B cell (primary cell): Measurements from ENCODE around the gene GDPD2. TPM values are rescaled to one million over a fixed set of nuclear protein-coding genes. Genes with fewer than 3 reads are reported as not detected.

Experiments
- ATAC-seq: fragments of 200-7000 bp; cut with Tn5 transposase; one replicate; pipeline ENCODE4 v1.10.0; 2021; ENCODE audit warnings: low read depth, mild to moderate bottlenecking, moderate number of reproducible peaks, moderate library complexity
- CTCF ChIA-PET: fragments of 350-600 bp; sonication (Branson Sonifier 250); formaldehyde crosslinking; loops from one replicate; lab custom pipeline; 2021; ENCODE audit warnings: antibody characterized with exemption, inconsistent platforms; lab: Charles Lee
- POLR2A ChIA-PET: fragments of 350-600 bp; sonication (Branson Sonifier 250); formaldehyde crosslinking; loops from one replicate; lab custom pipeline; 2021; ENCODE audit warnings: antibody characterized with exemption; lab: Charles Lee
- DNase-seq: peaks from one replicate; pipeline ENCODE4 v3.0.0; 2013
- H2AFZ ChIP-seq: 2 replicates; pipeline ENCODE4 v1.6.1; 2012; ENCODE audit warnings: mild to moderate bottlenecking, low read depth, low read length; ENCODE audit not compliant: insufficient read depth, poor library complexity, severe bottlenecking
- H3K27ac ChIP-seq, 2 donors: 1 replicate in 1 of 2; 2 replicates in 1 of 2; pipeline ENCODE4 v1.5.1; 2012 to 2013; ENCODE audit warnings: low read length in 2 of 2, mild to moderate bottlenecking in 2 of 2, moderate library complexity in 1 of 2
- H3K27me3 ChIP-seq, 4 experiments: fragments of 200-600 bp in 1 of 4; sonication (generic) in 1 of 4; replicated peaks in 1 of 4; 1 replicate in 2 of 4; 2 replicates in 2 of 4; pipeline versions ENCODE4 v1.6.1 to v1.7.0; 2013 to 2016; ENCODE audit warnings: low read length in 3 of 4, mild to moderate bottlenecking in 2 of 4, mixed read lengths in 1 of 4, moderate library complexity in 1 of 4; ENCODE audit not compliant: insufficient read depth in 4 of 4, control insufficient read depth in 3 of 4; ENCODE audit errors: control extremely low read depth in 1 of 4
- H3K36me3 ChIP-seq, 2 experiments: replicated peaks in 1 of 2; 1 replicate in 1 of 2; 2 replicates in 1 of 2; pipeline versions ENCODE4 v1.6.1 to v1.7.1; 2013; ENCODE audit warnings: low read length in 1 of 2; ENCODE audit not compliant: insufficient read depth in 2 of 2, control insufficient read depth in 1 of 2; ENCODE audit errors: control extremely low read depth in 1 of 2, extremely low read depth in 1 of 2
- H3K4me1 ChIP-seq, 2 donors: fragments of 200-600 bp in 1 of 2; sonication (generic) in 1 of 2; 1 replicate in 1 of 2; 2 replicates in 1 of 2; pipeline versions ENCODE4 v1.5.1 to v1.6.1; 2013 to 2017; ENCODE audit warnings: low read length in 2 of 2; ENCODE audit not compliant: control insufficient read depth in 2 of 2, insufficient read depth in 2 of 2
- H3K4me2 ChIP-seq: replicated peaks from 2 replicates; pipeline ENCODE3; 2012; ENCODE audit warnings: mild to moderate bottlenecking, low read depth, low read length; ENCODE audit not compliant: poor library complexity, severe bottlenecking
- H3K4me3 ChIP-seq, 5 experiments: fragments of 200-600 bp in 1 of 5; sonication (generic) in 1 of 5; 1 replicate in 3 of 5; 2 replicates in 2 of 5; pipeline versions ENCODE4 v1.5.1 to v1.7.0; 2011 to 2016; ENCODE audit warnings: low read length in 4 of 5, mild to moderate bottlenecking in 4 of 5, low read depth in 2 of 5, control low read depth in 1 of 5, moderate library complexity in 1 of 5; ENCODE audit not compliant: insufficient read depth in 1 of 5; ENCODE audit errors: control extremely low read depth in 1 of 5, extremely low read depth in 1 of 5
- H3K79me2 ChIP-seq: fragments of 200-600 bp; sonication (generic); one replicate; pipeline ENCODE4 v1.6.0; 2016; ENCODE audit warnings: low read length; ENCODE audit not compliant: control insufficient read depth, insufficient read depth
- H3K9ac ChIP-seq: fragments of 200-600 bp; sonication (generic); 2 replicates; pipeline ENCODE4 v1.6.1; 2017; ENCODE audit warnings: mild to moderate bottlenecking, low read length, moderate library complexity
- H3K9me3 ChIP-seq, 3 donors: one replicate each; pipeline versions ENCODE4 v1.6.1 to v1.7.1; 2013; ENCODE audit warnings: low read length in 2 of 3; ENCODE audit not compliant: control insufficient read depth in 2 of 3, insufficient read depth in 1 of 3; ENCODE audit errors: control extremely low read depth in 1 of 3
- H4K20me1 ChIP-seq: 2 replicates; pipeline ENCODE4 v1.6.0; 2012; ENCODE audit warnings: mild to moderate bottlenecking, low read length; ENCODE audit not compliant: insufficient read depth, control insufficient read depth, poor library complexity, severe bottlenecking
- H3K27ac Mint-ChIP-seq: one replicate; pipeline ENCODE4 v1.8.0; 2021; ENCODE audit warnings: mixed read lengths
- H3K27me3 Mint-ChIP-seq: one replicate; pipeline ENCODE4 v1.8.0; 2021; ENCODE audit warnings: mixed read lengths
- H3K4me1 Mint-ChIP-seq: one replicate; pipeline ENCODE4 v1.8.0; 2021; ENCODE audit warnings: mixed read lengths
- H3K4me3 Mint-ChIP-seq: one replicate; pipeline ENCODE4 v1.8.0; 2021; ENCODE audit warnings: mixed read lengths
- H3K9me3 Mint-ChIP-seq: one replicate; pipeline ENCODE4 v1.8.0; 2022; ENCODE audit warnings: mixed read lengths; ENCODE audit not compliant: insufficient read depth
- EZH2 ChIP-seq: IDR thresholded peaks from 2 replicates; pipeline ENCODE4 v1.6.1; 2012; ENCODE audit warnings: borderline replicate concordance, low read depth, mild to moderate bottlenecking, moderate library complexity, low read length; ENCODE audit not compliant: insufficient read depth, poor library complexity, severe bottlenecking
- whole genome bisulfite sequencing: methylation state at CpG from one replicate; pipeline ENCODE4 v1.1.5; 2013; ENCODE audit warnings: missing lambda C conversion rate; ENCODE audit not compliant: insufficient coverage; 5-methylcytosine and 5-hydroxymethylcytosine counted together
- intact Hi-C: fragments of 100-400 bp; cut with micrococcal nuclease; formaldehyde crosslinking; loops from one replicate; pipeline ENCODE4 v1.10.0; 2022
- polyA plus RNA-seq: library from polyadenylated mRNA; depleted of rRNA; stranded (reverse); fragments of >200 nt; gene quantifications from 2 replicates; pipeline ENCODE4 v1.2.3, GENCODE V29; 2012
- total RNA-seq, 2 donors: library from RNA; stranded (reverse); fragments of 120-200 nt in 1 of 2; gene quantifications; 1 replicate in 1 of 2; 2 replicates in 1 of 2; pipeline versions ENCODE4 v1.2.3 to v1.2.4, GENCODE V29; 2013 to 2022
- TF ChIP-seq, protein P1 (sequence below): fragments of 200-600 bp; IDR thresholded peaks from one replicate; pipeline ENCODE4 v1.8.0; 2022; ENCODE audit warnings: antibody characterized with exemption, mild to moderate bottlenecking

The GDPD2 gene
- total and polyA plus RNA-seq, 2 donors (not counting 1 experiment from before 2014, with no cell fraction given) = not detected

DNA sequence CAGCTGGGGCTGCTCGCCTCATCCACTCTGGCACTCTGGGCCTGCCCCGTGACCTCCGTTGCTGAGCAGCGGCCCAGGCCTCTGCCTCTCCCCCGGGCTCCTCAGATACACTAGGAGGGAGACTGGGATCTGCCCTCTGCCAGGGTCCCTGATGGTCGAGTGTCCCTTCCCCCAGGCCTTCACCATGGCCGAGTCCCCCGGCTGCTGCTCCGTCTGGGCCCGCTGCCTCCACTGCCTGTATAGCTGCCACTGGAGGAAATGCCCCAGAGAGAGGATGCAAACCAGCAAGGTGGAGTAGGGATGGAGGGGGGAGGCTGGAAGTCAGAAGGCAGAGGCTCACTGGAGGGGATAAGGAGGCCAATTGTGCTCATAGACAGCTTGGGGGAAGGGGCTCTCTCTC is 1.7 kb downstream of the GDPD2 start:
- 93% methylated on average over 2 of the region's 10 CpGs for WGBS
- ChIA-PET POLR2A (no interaction called here), CTCF (no interaction called here)
- Mint-ChIP-seq H3K27me3 (no peaks in the 10 kb centered on the region), H3K27ac (no peak overlapping the region), H3K4me3 (no peak overlapping the region), H3K4me1 (no peaks in the 10 kb centered on the region), H3K9me3 (no peaks in the 10 kb centered on the region)
- Histone ChIP-seq H3K9ac (no peak overlapping the region), H3K4me2 (no peak overlapping the region), H3K27me3 (no peaks in the 10 kb centered on the region), H3K9me3 (no peaks in the 10 kb centered on the region), H2AFZ (no peak overlapping the region), H3K79me2 (no peaks in the 10 kb centered on the region), H3K27ac (no peak overlapping the region), H3K36me3 (no peaks in the 10 kb centered on the region), H3K4me1 (no peaks in the 10 kb centered on the region), H3K4me3 (no peak overlapping the region), H4K20me1 (no peaks in the 10 kb centered on the region)
- DNase-seq (no peak), ATAC-seq (no peak)
- intact Hi-C loops = no loop called here
- TF ChIP-seq, protein P1, sequence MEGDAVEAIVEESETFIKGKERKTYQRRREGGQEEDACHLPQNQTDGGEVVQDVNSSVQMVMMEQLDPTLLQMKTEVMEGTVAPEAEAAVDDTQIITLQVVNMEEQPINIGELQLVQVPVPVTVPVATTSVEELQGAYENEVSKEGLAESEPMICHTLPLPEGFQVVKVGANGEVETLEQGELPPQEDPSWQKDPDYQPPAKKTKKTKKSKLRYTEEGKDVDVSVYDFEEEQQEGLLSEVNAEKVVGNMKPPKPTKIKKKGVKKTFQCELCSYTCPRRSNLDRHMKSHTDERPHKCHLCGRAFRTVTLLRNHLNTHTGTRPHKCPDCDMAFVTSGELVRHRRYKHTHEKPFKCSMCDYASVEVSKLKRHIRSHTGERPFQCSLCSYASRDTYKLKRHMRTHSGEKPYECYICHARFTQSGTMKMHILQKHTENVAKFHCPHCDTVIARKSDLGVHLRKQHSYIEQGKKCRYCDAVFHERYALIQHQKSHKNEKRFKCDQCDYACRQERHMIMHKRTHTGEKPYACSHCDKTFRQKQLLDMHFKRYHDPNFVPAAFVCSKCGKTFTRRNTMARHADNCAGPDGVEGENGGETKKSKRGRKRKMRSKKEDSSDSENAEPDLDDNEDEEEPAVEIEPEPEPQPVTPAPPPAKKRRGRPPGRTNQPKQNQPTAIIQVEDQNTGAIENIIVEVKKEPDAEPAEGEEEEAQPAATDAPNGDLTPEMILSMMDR = no peak
- no peak for TF ChIP-seq EZH2

DNA sequence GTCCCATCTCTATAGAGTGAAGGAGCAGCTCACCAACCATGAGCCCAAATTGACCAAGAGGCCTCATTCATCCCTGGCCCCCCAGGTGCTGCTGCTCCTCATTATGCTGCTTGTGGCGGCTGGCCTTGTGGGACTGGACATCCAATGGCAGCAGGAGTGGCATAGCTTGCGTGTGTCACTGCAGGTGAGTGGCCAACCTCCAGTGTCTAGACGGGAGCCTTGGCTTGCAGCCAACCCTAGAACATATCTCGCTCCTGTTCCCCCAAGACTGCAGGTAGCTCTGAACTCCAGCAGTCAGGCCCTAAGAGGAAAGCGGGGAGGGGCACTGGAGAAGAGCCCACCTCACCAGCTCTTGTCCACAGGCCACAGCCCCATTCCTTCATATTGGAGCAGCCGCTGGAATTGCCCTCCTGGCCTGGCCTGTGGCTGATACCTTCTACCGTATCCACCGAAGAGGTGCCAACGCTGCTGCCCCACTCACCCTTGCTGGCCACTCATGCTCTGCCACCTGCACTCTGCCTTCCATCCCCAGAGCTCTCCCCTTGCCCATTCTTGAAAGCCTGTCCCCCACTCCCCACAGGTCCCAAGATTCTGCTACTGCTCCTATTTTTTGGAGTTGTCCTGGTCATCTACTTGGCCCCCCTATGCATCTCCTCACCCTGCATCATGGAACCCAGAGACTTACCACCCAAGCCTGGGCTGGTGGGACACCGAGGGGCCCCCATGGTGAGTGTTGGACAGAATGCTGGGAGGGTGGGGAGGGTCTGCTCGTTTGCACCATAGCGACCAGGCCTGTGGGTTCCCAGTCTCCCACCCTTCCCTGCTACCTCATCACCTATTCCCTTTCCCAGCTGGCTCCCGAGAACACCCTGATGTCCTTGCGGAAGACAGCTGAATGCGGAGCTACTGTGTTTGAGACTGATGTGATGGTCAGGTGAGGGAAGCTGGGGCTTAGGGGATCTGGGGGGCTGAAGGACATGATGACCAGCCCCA is 3.5 kb downstream of the GDPD2 start:
- Histone ChIP-seq H3K36me3 (no peaks in the 10 kb centered on the region), H2AFZ (no peak overlapping the region), H3K27ac (no peak overlapping the region), H3K9ac (no peak overlapping the region), H3K4me3 (no peak overlapping the region), H3K9me3 (no peaks in the 10 kb centered on the region), H4K20me1 (no peaks in the 10 kb centered on the region), H3K4me2 (no peak overlapping the region), H3K27me3 (no peaks in the 10 kb centered on the region), H3K4me1 (no peaks in the 10 kb centered on the region), H3K79me2 (no peaks in the 10 kb centered on the region)
- ChIA-PET POLR2A (no interaction called here), CTCF (interaction anchor here (1.1 kb wide), 1 partner anchor 17 kb away, joined by 3 read pairs; no protein-coding TSS in a partner anchor)
- no peak for TF ChIP-seq EZH2
- TF ChIP-seq, protein P1 = no peak
- no peak overlapping the region for H3K27ac Mint-ChIP-seq
- peaks cover 3% of the 10 kb centered on the region for H3K4me1 Mint-ChIP-seq
- ATAC-seq (no peak), DNase-seq (no peak)
- H3K9me3 Mint-ChIP-seq = no peaks in the 10 kb centered on the region
- no peaks in the 10 kb centered on the region for H3K27me3 Mint-ChIP-seq
- intact Hi-C loops = no loop called here
- 96% methylated on average over 9 of the region's 15 CpGs for WGBS
- no peak overlapping the region for H3K4me3 Mint-ChIP-seq
